Trophoblast cell (in vitro differentiated cells and primary cell): Measurements from ENCODE around the gene FAM83F.

ENCODE experiments used
- DNase-seq, 2 donors: peaks; one replicate each; pipeline ENCODE4 v3.0.0-alpha.2; 2016
- H2AFZ ChIP-seq: 2 replicates; pipeline ENCODE4 v1.6.1; 2013; ENCODE audit warnings: low read length, moderate library complexity, mild to moderate bottlenecking; ENCODE audit not compliant: insufficient read depth, poor library complexity
- H2AK5ac ChIP-seq: 2 replicates; pipeline ENCODE4 v1.6.1; 2013; ENCODE audit warnings: mild to moderate bottlenecking, low read length
- H2BK120ac ChIP-seq: 2 replicates; pipeline ENCODE4 v1.6.1; 2013; ENCODE audit warnings: low read length, mild to moderate bottlenecking, moderate library complexity; ENCODE audit not compliant: insufficient read depth, poor library complexity
- H2BK12ac ChIP-seq: 2 replicates; pipeline ENCODE4 v1.6.1; 2013; ENCODE audit warnings: mild to moderate bottlenecking, low read length, moderate library complexity
- H2BK5ac ChIP-seq: 2 replicates; pipeline ENCODE4 v1.6.1; 2013; ENCODE audit warnings: low read length, low read depth, moderate library complexity, mild to moderate bottlenecking; ENCODE audit not compliant: poor library complexity
- H3K14ac ChIP-seq: 2 replicates; pipeline ENCODE4 v1.6.1; 2013; ENCODE audit warnings: mild to moderate bottlenecking, low read length
- H3K18ac ChIP-seq: 2 replicates; pipeline ENCODE4 v1.6.1; 2013; ENCODE audit warnings: mild to moderate bottlenecking, low read length
- H3K23ac ChIP-seq: 2 replicates; pipeline ENCODE4 v1.6.1; 2013; ENCODE audit warnings: low read length
- H3K27ac ChIP-seq: 2 replicates; pipeline ENCODE4 v1.5.1; 2013; ENCODE audit warnings: low read depth, mild to moderate bottlenecking, inconsistent platforms, low read length, moderate library complexity
- H3K27me3 ChIP-seq: 2 replicates; pipeline ENCODE4 v1.6.1; 2013; ENCODE audit warnings: inconsistent platforms, mild to moderate bottlenecking, low read length, moderate library complexity; ENCODE audit not compliant: insufficient read depth
- H3K36me3 ChIP-seq, 2 experiments: 1 replicate in 1 of 2; 2 replicates in 1 of 2; pipeline ENCODE4 v1.6.1; 2013; ENCODE audit warnings: low read length in 2 of 2, mild to moderate bottlenecking in 2 of 2, moderate library complexity in 1 of 2; ENCODE audit not compliant: insufficient read depth in 2 of 2, control insufficient read depth in 1 of 2
- H3K4ac ChIP-seq: 2 replicates; pipeline ENCODE4 v1.6.1; 2013; ENCODE audit warnings: low read depth, mild to moderate bottlenecking, low read length, moderate library complexity
- H3K4me1 ChIP-seq, 2 experiments: 1 replicate in 1 of 2; 2 replicates in 1 of 2; pipeline ENCODE4 v1.6.1; 2013; ENCODE audit warnings: low read length in 2 of 2, mild to moderate bottlenecking in 2 of 2, moderate library complexity in 1 of 2; ENCODE audit not compliant: insufficient read depth in 2 of 2, control insufficient read depth in 1 of 2
- H3K4me2 ChIP-seq: 2 replicates; pipeline ENCODE4 v1.6.1; 2013; ENCODE audit warnings: inconsistent platforms, mild to moderate bottlenecking, low read length, moderate library complexity
- H3K4me3 ChIP-seq: 2 replicates; pipeline ENCODE4 v1.5.1; 2013; ENCODE audit warnings: mild to moderate bottlenecking, low read depth, low read length, inconsistent platforms
- H3K79me1 ChIP-seq: one replicate; pipeline ENCODE4 v1.6.1; 2013; ENCODE audit warnings: low read length
- H3K79me2 ChIP-seq: 2 replicates; pipeline ENCODE4 v1.6.1; 2013; ENCODE audit warnings: low read length, mild to moderate bottlenecking; ENCODE audit not compliant: control insufficient read depth, insufficient read depth, poor library complexity
- H3K9ac ChIP-seq: 2 replicates; pipeline ENCODE4 v1.6.1; 2013; ENCODE audit warnings: mild to moderate bottlenecking, low read length
- H3K9me3 ChIP-seq: 2 replicates; pipeline ENCODE4 v1.6.1; 2013; ENCODE audit warnings: low read depth, mild to moderate bottlenecking, control low read depth, inconsistent platforms, low read length; ENCODE audit not compliant: insufficient read depth
- H4K12ac ChIP-seq: 2 replicates; pipeline ENCODE4 v1.6.1; 2013; ENCODE audit warnings: low read depth, mild to moderate bottlenecking, low read length, moderate library complexity
- H4K8ac ChIP-seq: 2 replicates; pipeline ENCODE4 v1.6.1; 2013; ENCODE audit warnings: low read depth, mild to moderate bottlenecking, low read length, moderate library complexity
- H4K91ac ChIP-seq: one replicate; pipeline ENCODE4 v1.6.1; 2013; ENCODE audit warnings: low read depth, mild to moderate bottlenecking, low read length, moderate library complexity
- WGBS: extraction: QIAGEN DNeasy Blood & Tissue Kit; methylation state at CpG from one replicate; pipeline ENCODE4 v1.1.7; 2013; ENCODE audit warnings: missing lambda C conversion rate; ENCODE audit not compliant: insufficient read length, insufficient coverage; ENCODE audit errors: extremely low coverage; 5-methylcytosine and 5-hydroxymethylcytosine counted together

FAM83F gene

DNA sequence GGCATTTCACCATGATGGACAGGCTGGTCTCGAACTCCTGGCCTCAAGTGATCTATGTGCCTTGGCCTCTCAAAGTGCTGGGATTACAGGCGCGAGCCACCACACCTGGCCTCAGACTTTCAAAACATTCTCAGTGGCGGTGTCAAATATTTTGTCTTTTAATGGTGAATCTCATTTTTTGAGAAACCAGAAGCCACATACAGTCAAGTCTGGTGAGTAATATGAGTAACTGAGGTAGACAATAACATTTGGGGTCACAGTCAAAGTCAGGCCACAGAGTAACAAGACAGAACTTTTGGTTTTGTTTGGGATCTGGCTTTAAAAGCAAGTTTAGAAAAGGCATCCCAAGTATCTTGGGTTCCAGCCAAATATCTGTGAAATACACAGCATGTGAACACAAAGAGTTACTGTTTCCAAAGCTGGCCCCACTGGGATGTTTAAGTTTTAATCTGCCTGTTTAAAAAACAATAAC lies 40.1 kb upstream of the FAM83F start:
- Histone ChIP-seq H2AK5ac (no peak overlapping the region), H2BK12ac (no peak overlapping the region), H2AFZ (no peak overlapping the region), H3K14ac (no peak overlapping the region), H4K91ac (no peak overlapping the region), H4K8ac (no peak overlapping the region), H3K79me1 (no peaks in the 10 kb centered on the region), H3K4ac (no peak overlapping the region), H3K27me3 (no peaks in the 10 kb centered on the region), H2BK5ac (no peak overlapping the region), H3K9me3 (peaks cover 2% of the 10 kb centered on the region), H3K4me3 (no peak overlapping the region), H3K4me2 (no peak overlapping the region), H3K4me1 (peaks cover 3 to 7% of the 10 kb centered on the region in 2 experiments), H3K27ac (no peak overlapping the region), H3K79me2 (no peaks in the 10 kb centered on the region), H3K36me3 (no peaks in the 10 kb centered on the region), H2BK120ac (no peak overlapping the region), H3K18ac (no peak overlapping the region), H3K9ac (no peak overlapping the region), H4K12ac (no peak overlapping the region), H3K23ac (no peak overlapping the region)
- WGBS: no CpG with 5 or more reads among the region's 4 CpGs
- no peak for DNase-seq

DNA sequence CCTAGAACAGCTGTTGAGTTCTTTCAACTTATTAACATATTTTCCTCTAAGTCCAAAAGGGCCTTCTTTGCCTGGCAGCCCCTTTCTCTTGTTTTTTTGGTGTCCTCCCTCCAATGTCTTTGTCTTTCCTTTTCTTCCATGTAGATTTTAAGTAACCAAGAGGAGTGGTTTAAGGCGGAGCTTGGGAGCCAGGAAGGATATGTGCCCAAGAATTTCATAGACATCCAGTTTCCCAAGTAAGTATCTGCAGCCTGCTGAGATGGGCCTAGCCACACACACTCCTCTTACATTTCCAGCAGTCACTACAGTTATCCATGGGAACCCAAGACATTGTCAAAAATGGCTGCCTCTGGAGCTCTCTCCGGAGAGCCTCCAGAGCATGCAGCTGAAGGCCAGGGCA lies 39.1 kb upstream of the FAM83F start:
- Histone ChIP-seq H3K9me3 (peaks cover 2% of the 10 kb centered on the region), H3K36me3 (no peaks in the 10 kb centered on the region), H3K4me1 (peaks cover 9 to 13% of the 10 kb centered on the region in 2 experiments), H3K27me3 (no peaks in the 10 kb centered on the region), H3K23ac (no peak overlapping the region), H4K8ac (no peak overlapping the region), H3K14ac (no peak overlapping the region), H3K27ac (no peak overlapping the region), H2AFZ (no peak overlapping the region), H2AK5ac (no peak overlapping the region), H3K9ac (no peak overlapping the region), H4K91ac (no peak overlapping the region), H3K4me3 (no peak overlapping the region), H3K4ac (no peak overlapping the region), H3K79me1 (no peaks in the 10 kb centered on the region), H2BK5ac (no peak overlapping the region), H3K4me2 (no peak overlapping the region), H4K12ac (no peak overlapping the region), H3K79me2 (no peaks in the 10 kb centered on the region), H2BK120ac (no peak overlapping the region), H3K18ac (no peak overlapping the region), H2BK12ac (no peak overlapping the region)
- no peak for DNase-seq
- whole genome bisulfite sequencing: no CpG with 5 or more reads among the region's 2 CpGs

DNA sequence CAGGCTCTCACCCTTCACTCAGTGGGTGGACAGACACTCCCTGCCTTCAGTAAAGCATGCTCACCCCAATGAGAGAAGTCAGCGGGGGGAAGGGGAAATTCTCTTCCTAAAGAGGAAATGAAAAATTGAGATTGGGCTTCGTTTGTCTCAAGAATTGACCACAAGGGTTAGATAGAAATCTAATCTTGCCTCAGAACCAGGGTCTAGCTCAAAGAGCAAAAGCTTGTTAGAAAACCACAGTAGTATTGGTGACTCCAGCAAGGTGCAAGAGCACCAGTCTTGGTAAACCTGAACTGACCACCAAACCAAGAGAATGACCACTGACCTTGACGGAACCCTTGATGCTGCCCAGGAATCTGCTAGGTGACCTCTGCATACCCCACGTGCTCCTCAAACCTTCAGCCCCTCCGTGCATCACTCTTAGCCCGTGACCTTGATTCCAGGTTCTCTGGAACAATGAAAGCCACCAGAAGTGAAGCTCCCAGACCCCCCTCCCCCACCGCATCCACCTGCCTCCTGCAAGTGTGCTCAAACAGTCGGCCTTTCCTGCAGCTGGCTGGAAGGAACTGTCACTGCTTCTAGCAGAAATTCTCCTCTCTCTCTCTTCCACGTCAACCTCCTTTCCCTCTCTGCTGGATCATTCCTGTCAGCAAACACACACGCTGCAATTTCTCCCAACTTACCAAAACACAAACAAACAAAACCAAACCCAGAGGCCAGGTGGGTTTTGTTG lies 37.7 kb upstream of the FAM83F start:
- no peak for DNase-seq
- no peak overlapping the region for H3K9ac ChIP-seq
- H4K91ac ChIP-seq: no peak overlapping the region
- no peak overlapping the region for H3K4me3 ChIP-seq
- H2AK5ac ChIP-seq: no peak overlapping the region
- no peak overlapping the region for H3K4me2 ChIP-seq
- H3K4ac ChIP-seq: no peak overlapping the region
- peaks cover 2% of the 10 kb centered on the region for H3K9me3 ChIP-seq
- H2BK120ac ChIP-seq: no peak overlapping the region
- no CpG with 5 or more reads among the region's 10 CpGs for WGBS
- no peak overlapping the region for H4K12ac ChIP-seq
- H3K79me2 ChIP-seq: no peaks in the 10 kb centered on the region
- no peaks in the 10 kb centered on the region for H3K36me3 ChIP-seq
- H3K23ac ChIP-seq: no peak overlapping the region
- no peak overlapping the region for H3K14ac ChIP-seq
- no peak overlapping the region for H3K27ac ChIP-seq
- peaks cover 9 to 13% of the 10 kb centered on the region in 2 experiments for H3K4me1 ChIP-seq
- no peak overlapping the region for H2AFZ ChIP-seq
- no peak overlapping the region for H3K18ac ChIP-seq
- H4K8ac ChIP-seq: no peak overlapping the region
- H3K27me3 ChIP-seq: no peaks in the 10 kb centered on the region
- H2BK12ac ChIP-seq: no peak overlapping the region
- H2BK5ac ChIP-seq: no peak overlapping the region
- no peaks in the 10 kb centered on the region for H3K79me1 ChIP-seq

DNA sequence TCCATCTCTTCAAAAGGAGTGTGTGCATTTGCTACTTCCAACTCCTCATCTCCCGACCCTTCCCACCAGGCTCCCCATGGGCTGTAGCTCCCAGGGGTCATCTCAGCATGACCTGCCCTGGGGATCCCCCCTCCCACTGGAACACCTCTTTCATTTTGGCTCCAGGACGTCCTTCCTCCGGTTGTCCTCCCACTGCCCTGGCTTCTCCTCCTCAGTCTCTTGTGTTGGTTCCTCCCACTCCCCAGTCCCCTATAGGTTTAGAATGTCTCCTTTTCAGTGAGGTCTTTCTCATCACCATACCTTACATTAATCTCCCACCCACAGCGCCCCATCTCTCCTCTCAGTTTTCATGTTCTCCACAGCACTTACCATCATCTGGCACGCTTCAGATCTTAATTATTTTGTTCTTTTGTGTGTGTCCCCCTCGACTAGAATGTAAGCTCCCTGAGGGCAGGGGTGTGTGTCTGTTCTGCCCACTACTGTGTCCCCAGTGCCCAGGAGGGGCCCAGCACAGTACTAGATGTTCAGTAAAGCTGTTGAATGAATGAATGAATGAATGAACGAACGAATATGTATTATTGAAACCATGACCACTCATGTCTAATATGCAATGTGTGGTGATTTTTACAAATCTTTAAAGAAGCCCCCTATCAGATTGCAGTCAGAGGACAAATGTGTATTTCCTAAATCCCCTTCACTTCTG lies 36.6 kb upstream of the FAM83F start:
- H3K27ac ChIP-seq: no peak overlapping the region
- H2BK5ac ChIP-seq: no peak overlapping the region
- H3K4me2 ChIP-seq: no peak overlapping the region
- H3K27me3 ChIP-seq: no peaks in the 10 kb centered on the region
- no peak overlapping the region for H2BK12ac ChIP-seq
- H4K12ac ChIP-seq: no peak overlapping the region
- DNase-seq: no peak
- no peak overlapping the region for H3K23ac ChIP-seq
- no peak overlapping the region for H4K91ac ChIP-seq
- no peak overlapping the region for H3K4ac ChIP-seq
- H3K36me3 ChIP-seq: no peaks in the 10 kb centered on the region
- no peak overlapping the region for H3K4me3 ChIP-seq
- H3K9ac ChIP-seq: no peak overlapping the region
- no peak overlapping the region for H2AFZ ChIP-seq
- H3K79me1 ChIP-seq: no peaks in the 10 kb centered on the region
- no peak overlapping the region for H2AK5ac ChIP-seq
- H4K8ac ChIP-seq: no peak overlapping the region
- H3K9me3 ChIP-seq: peaks cover 2% of the 10 kb centered on the region
- H2BK120ac ChIP-seq: no peak overlapping the region
- H3K18ac ChIP-seq: no peak overlapping the region
- H3K14ac ChIP-seq: no peak overlapping the region
- peaks cover 9 to 13% of the 10 kb centered on the region in 2 experiments for H3K4me1 ChIP-seq
- WGBS: 100% methylated on average over 1 of the region's 8 CpGs
- no peaks in the 10 kb centered on the region for H3K79me2 ChIP-seq
